Uterus (tissue), 2 donors: Measurements from ENCODE around the gene CLIP2.

ENCODE experiments used
- POLR2A ChIP-seq, 2 donors: fragments of 450-650 bp; IDR thresholded peaks; one replicate each; pipeline ENCODE4 v1.6.1; 2016; ENCODE audit warnings: antibody characterized with exemption in 2 of 2, mild to moderate bottlenecking in 1 of 2, moderate library complexity in 1 of 2
- TF ChIP-seq, protein P1 (sequence below), 4 experiments: fragments of 200-600 bp in 2 of 4; fragments of 450-650 bp in 2 of 4; sonication (generic) in 2 of 4; IDR thresholded peaks; one replicate each; pipeline ENCODE4 v1.5.1; 2016 to 2019; ENCODE audit warnings: antibody characterized with exemption in 4 of 4, mild to moderate bottlenecking in 2 of 4, moderate library complexity in 1 of 4

GRCh38 chr7:74424291-74424880 lies 135.2 kb downstream of the CLIP2 start:
- TF ChIP-seq, protein P1, sequence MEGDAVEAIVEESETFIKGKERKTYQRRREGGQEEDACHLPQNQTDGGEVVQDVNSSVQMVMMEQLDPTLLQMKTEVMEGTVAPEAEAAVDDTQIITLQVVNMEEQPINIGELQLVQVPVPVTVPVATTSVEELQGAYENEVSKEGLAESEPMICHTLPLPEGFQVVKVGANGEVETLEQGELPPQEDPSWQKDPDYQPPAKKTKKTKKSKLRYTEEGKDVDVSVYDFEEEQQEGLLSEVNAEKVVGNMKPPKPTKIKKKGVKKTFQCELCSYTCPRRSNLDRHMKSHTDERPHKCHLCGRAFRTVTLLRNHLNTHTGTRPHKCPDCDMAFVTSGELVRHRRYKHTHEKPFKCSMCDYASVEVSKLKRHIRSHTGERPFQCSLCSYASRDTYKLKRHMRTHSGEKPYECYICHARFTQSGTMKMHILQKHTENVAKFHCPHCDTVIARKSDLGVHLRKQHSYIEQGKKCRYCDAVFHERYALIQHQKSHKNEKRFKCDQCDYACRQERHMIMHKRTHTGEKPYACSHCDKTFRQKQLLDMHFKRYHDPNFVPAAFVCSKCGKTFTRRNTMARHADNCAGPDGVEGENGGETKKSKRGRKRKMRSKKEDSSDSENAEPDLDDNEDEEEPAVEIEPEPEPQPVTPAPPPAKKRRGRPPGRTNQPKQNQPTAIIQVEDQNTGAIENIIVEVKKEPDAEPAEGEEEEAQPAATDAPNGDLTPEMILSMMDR (IDR thresholded peaks at IDR 0.05): no peak
- TF ChIP-seq POLR2A (IDR thresholded peaks at IDR 0.05): no peak
